ENCODE results near the gene PPIP5K1.
"Not testable (repeated sequence)": the region's sequence is repeated elsewhere in the genome, so short reads cannot be mapped to it uniquely, and the experiment has no call there.

The PPIP5K1 gene

DNA sequence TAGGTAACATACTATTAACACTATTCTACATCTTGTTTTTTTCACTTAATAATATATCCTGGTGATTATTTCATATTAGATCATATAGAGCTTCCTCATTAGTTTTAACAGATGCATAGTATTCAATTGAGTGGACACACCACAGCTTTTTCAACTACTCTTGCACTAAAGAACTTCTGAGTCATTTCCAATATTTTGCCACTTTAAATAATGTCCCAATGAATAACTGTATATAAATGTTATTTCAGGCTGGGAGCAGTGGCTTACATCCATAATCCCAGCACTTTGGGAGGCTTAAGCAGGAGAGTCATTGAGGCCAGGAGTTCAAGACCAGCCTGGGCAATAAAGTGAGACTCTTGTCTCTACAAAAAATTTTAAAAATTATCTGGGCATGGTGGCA is 45.7 kb downstream of the PPIP5K1 start:
- no peak for DNase-seq

DNA sequence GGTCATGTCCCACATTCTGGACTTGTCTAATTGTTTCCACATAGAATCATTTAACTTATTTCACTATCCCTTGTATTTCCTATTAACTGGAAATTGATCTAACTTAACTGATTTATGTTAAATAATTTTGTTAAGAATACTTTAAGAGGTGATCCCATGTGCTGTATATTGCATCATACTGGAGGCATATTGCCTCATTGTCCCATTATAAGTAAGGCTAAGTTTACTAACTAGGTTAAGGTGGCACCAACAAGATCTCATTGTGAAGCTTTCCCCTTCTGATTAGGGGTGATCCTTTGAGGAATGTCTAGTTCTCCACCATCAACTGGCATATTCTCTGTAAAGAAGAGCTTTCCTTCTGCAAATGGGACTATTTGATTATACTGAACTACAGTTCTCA is 48.2 kb downstream of the PPIP5K1 start:
- DNase-seq, result no peak

DNA sequence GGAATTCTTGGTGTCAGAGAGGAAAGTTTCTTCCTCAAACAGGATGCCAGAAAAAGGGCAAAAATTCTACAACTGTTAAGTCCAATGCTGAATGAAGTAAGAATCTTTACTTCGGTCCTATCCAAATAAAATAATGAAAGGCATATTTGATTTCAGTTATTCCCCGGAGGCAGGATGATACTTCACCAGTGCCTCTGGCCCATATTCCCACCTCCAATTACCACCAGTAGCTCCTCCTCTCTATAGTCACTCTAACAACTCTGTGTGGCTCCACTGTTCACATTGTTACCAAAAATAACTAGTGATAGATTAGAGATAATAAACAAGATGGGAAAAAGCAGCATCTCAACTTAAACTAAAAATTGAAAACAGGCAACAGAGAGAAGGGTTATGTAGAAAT is 51.9 kb downstream of the PPIP5K1 start:
- no peak for DNase-seq

DNA sequence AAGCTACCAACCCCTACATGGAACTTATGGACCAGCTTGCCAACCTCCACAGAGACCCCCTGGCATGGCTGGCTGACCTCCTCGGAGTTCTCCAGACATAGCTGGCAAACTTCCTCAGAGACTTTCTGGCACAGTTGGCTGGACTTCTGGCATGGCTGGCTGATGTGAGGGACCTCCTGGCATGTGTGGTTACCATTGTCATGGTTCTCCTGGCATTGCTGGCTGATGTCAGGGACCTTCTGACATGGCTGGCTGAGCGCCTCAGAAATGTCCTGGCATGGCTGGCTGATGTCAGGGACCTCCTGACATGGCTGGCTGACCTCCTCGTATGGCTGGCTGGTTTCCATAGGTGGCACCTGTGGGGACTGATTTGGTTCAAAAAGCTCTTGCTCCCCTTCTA is 55.1 kb downstream of the PPIP5K1 start:
- DNase-seq, result no peak

DNA sequence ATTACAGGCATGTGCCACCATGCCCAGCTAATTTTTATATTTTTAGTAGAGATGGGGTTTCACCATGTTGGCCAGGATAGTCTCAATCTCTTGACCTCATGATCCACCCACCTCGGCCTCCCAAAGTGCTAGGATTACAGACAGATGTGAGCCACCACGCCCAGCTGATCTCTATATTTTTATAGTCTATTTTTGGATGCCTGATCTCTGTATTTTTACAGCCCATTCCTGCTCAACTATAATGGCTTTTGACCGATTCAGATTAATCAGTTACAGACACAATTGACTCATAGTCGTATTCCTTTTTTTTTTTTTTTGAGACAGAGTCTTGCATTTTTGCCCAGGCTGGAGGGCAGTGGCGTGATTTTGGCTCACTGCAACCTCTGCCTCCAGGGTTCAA is 57.2 kb downstream of the PPIP5K1 start:
- not testable (repeated sequence) for DNase-seq

DNA sequence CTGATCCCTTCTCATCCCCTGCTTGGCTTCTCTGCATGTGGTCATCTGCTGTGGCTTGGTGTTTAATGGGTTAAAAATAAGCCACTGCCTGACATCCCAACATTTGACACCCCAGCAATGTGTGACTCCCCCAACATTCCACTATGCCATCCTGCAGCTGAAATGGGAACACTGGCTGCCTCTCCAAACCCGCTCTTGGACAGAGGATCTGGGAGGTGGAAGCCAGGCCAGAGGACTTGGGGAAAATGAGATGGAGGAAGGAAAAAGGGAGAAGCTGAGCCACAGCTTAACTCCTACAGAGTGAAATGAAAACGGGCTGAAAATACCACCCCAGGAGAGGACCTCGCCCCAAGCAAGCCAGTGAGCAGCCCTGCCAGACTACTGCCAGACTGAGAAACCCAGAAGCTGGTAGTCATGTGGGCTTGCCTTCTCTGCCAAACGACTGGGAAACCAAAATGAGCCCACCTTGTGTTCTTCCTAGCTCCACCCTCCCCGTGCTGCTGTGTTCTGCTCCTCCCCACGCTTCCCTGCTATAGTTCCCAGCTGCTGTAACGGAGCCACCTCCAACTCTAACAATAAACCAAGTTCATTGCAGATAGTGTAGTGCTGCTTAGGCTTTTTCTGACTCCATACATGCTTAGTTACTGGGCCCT is 58.9 kb downstream of the PPIP5K1 start:
- no peak for DNase-seq

DNA sequence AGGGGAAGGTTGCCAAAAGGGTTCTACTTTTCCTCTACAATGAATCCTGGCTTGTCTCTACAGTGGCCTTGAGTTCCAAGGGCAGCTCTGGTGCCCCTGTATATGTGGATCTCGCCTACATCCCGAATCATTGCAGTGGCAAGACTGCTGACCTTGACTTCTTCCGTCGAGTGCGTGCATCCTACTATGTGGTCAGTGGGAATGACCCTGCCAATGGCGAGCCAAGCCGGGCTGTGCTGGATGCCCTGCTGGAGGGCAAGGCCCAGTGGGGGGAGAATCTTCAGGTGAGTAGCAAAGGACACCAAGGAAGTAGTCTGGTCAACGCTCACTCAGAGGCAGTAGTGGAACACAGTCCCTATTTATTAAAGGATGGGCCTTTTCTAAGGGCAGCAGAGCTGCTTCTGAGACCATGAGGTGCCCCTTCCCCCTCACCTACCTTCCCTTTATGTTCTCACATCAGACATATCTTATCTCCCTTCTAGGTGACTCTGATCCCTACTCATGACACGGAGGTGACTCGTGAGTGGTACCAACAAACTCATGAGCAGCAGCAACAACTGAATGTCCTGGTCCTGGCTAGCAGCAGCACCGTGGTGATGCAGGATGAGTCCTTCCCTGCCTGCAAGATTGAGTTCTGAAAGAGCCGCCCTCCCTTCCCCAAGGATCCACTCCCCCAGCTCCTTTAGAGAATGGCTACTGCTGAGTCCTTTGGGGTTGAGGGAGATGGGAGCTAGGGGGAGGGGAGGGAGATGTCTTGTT is 60.2 kb downstream of the PPIP5K1 start:
- no peak for DNase-seq

DNA sequence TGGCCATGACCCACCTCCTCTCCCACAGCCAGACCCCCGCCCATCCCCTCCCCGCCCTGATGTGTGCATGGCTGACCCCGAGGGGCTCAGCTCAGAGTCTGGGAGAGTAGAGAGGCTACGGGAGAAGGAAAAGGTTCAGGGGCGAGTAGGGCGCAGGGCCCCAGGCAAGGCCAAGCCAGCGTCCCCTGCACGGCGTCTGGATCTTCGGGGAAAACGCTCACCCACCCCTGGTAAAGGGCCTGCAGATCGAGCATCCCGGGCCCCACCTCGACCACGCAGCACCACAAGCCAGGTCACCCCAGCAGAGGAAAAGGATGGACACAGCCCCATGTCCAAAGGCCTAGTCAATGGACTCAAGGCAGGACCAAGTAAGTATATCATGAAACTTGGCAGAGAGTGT is 60.9 kb downstream of the PPIP5K1 start:
- no peak for DNase-seq

DNA sequence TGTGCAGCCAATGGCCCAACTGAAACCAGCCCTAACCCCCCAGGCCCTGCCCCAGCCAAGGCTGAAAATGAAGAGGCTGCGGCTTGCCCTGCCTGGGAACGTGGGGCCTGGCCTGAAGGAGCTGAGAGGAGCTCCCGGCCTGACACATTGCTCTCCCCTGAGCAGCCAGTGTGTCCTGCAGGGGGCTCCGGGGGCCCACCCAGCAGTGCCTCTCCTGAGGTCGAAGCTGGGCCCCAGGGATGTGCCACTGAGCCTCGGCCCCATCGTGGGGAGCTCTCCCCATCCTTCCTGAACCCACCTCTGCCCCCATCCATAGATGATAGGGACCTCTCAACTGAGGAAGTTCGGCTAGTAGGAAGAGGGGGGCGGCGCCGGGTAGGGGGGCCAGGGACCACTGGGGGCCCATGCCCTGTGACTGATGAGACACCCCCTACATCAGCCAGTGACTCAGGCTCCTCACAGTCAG is 61.4 kb downstream of the PPIP5K1 start:
- no peak for DNase-seq

DNA sequence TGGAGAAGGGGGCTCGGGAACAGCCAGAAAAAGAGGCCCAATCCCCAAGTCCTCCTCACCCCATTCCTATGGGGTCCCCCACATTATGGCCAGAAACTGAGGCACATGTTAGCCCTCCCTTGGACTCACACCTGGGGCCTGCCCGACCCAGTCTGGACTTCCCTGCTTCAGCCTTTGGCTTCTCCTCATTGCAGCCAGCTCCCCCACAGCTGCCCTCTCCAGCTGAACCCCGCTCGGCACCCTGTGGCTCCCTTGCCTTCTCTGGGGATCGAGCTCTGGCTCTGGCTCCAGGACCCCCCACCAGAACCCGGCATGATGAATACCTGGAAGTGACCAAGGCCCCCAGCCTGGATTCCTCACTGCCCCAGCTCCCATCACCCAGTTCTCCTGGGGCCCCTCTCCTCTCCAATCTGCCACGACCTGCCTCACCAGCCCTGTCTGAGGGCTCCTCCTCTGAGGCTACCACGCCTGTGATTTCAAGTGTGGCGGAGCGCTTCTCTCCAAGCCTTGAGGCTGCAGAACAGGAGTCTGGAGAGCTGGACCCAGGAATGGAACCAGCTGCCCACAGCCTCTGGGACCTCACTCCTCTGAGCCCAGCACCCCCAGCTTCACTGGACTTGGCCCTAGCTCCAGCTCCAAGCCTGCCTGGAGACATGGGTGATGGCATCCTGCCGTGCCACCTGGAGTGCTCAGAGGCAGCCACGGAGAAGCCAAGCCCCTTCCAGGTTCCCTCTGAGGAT is 62.0 kb downstream of the PPIP5K1 start:
- no peak for DNase-seq

DNA sequence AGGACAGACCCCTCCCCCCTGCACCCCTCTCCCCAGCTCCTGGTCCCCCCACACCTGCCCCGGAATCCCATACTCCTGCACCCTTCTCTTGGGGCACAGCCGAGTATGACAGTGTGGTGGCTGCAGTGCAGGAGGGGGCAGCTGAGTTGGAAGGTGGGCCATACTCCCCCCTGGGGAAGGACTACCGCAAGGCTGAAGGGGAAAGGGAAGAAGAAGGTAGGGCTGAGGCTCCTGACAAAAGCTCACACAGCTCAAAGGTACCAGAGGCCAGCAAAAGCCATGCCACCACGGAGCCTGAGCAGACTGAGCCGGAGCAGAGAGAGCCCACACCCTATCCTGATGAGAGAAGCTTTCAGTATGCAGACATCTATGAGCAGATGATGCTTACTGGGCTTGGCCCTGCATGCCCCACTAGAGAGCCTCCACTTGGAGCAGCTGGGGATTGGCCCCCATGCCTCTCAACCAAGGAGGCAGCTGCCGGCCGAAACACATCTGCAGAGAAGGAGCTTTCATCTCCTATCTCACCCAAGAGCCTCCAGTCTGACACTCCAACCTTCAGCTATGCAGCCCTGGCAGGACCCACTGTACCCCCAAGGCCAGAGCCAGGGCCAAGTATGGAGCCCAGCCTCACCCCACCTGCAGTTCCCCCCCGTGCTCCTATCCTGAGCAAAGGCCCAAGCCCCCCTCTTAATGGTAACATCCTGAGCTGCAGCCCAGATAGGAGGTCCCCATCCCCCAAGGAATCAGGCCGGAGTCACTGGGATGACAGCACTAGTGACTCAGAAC is 62.8 kb downstream of the PPIP5K1 start:
- no peak for DNase-seq

DNA sequence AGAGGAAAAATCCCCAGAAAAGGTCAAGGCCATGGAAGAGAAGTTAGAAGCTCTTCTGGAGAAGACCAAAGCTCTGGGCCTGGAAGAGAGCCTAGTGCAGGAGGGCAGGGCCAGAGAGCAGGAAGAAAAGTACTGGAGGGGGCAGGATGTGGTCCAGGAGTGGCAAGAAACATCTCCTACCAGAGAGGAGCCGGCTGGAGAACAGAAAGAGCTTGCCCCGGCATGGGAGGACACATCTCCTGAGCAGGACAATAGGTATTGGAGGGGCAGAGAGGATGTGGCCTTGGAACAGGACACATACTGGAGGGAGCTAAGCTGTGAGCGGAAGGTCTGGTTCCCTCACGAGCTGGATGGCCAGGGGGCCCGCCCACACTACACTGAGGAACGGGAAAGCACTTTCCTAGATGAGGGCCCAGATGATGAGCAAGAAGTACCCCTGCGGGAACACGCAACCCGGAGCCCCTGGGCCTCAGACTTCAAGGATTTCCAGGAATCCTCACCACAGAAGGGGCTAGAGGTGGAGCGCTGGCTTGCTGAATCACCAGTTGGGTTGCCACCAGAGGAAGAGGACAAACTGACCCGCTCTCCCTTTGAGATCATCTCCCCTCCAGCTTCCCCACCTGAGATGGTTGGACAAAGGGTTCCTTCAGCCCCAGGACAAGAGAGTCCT is 63.6 kb downstream of the PPIP5K1 start:
- no peak for DNase-seq

DNA sequence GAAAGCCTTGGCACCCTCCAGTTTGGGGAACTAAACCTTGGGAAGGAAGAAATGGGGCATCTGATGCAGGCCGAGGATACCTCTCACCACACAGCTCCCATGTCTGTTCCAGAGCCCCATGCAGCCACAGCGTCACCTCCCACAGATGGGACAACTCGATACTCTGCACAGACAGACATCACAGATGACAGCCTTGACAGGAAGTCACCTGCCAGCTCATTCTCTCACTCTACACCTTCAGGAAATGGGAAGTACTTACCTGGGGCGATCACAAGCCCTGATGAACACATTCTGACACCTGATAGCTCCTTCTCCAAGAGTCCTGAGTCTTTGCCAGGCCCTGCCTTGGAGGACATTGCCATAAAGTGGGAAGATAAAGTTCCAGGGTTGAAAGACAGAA is 64.9 kb downstream of the PPIP5K1 start:
- no peak for DNase-seq

DNA sequence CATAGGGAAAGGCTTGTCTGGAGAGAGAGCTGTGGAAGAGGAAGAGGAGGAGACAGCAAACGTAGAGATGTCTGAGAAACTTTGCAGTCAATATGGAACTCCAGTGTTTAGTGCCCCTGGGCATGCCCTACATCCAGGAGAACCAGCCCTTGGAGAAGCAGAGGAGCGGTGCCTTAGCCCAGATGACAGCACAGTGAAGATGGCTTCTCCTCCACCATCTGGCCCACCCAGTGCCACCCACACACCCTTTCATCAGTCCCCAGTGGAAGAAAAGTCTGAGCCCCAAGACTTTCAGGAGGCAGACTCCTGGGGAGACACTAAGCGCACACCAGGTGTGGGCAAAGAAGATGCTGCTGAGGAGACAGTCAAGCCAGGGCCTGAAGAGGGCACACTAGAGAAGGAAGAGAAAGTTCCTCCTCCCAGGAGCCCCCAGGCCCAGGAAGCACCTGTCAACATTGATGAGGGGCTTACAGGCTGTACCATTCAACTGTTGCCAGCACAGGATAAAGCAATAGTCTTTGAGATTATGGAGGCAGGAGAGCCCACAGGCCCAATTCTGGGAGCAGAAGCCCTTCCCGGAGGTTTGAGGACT is 65.7 kb downstream of the PPIP5K1 start:
- no peak for DNase-seq

DNA sequence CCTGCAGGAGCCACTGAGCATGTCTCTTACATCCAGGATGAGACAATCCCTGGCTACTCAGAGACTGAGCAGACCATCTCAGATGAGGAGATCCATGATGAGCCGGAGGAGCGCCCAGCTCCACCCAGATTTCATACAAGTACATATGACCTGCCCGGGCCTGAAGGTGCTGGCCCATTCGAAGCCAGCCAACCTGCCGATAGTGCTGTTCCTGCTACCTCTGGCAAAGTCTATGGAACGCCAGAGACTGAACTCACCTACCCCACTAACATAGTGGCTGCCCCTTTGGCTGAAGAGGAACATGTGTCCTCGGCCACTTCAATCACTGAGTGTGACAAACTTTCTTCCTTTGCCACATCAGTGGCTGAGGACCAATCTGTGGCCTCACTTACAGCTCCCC is 66.4 kb downstream of the PPIP5K1 start:
- DNase-seq, result no peak

DNA sequence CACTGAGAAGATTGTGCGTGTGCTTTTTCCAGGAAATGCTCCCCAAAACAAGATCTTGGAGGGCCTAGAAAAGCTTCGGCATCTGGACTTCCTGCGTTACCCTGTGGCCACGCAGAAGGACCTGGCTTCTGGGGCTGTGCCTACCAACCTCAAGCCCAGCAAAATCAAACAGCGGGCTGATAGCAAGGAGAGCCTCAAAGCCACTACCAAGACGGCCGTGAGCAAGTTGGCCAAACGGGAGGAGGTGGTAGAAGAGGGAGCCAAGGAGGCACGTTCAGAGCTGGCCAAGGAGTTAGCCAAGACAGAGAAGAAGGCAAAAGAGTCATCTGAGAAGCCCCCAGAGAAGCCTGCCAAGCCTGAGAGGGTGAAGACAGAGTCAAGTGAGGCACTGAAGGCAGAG is 67.8 kb downstream of the PPIP5K1 start:
- no peak for DNase-seq

DNA sequence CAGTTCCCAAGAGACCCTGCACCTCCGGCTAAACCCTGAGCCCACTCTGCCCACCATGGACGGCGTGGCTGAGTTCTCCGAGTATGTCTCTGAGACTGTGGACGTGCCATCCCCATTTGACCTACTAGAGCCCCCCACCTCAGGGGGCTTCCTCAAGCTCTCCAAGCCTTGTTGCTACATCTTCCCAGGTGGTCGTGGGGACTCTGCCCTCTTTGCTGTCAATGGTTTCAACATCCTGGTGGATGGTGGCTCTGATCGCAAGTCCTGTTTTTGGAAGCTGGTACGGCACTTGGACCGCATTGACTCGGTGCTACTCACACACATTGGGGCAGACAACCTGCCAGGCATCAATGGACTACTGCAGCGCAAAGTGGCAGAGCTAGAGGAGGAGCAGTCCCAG is 68.6 kb downstream of the PPIP5K1 start:
- DNase-seq, result no peak

DNA sequence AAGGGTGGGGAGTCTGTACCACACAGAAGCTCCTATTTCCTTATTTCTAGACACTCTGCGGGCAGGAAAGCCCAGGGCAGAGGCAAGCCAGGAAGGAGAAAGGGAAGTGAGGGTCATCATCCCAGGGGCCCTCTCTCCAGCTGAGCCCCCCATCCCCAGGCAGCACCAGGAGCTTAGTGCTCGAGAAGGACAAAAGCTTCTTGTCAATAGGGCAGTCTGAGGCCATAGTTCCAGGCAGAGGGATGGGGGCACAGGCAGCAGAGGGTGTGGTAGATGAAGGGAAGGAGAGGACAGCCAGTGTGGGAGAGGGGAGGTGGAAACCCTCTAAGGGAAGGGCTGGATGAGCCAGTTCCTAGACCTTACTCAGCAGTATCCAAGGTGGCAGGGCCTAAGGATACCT is 69.9 kb downstream of the PPIP5K1 start:
- DNase-seq, result no peak

DNA sequence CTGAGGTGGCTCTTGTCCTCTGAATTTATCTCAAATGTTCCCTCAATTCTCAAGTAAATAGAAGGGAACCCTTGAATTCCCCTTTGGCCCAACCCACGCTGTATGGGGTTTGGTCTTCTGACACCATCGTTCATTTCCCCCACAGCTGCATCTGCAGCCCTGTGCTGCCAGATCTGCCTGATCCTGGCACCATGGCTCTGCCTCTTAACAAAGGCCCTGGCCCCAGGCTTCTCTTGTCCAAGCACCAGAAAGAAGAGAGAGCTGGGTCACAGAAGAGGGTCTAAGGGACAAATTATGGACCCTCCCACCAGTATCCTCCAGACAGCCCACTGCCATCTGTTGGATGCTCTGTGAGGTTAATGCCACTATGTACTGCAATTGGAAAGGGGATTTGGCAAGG is 70.8 kb downstream of the PPIP5K1 start:
- DNase-seq, result no peak

DNA sequence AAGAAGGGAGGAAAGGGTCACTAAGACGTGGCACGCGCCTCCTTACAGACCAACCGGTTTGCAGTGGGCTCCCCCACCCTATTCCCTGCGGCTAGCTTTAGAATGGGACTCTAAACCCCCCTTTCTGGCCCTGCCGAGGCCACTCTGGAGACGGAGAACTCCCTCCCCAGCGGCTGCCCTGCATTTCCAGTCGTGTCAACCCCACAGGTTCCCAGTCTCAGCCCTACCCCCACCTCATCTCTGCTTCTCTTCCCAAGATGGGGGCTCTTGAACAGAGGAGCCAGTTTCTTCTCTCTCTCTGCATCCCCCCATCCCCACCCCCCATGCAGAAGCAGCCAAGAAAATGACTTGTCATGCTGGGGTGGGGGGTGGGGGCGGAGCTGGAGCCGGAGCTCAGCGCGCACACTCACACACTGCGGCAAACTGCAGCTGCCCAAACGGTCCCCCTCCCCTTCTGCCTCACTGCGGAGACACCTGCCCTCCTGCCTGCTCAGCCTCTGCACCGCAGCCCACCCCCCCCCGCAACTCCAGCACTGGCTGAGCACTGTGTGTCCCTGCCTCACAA is 71.7 kb downstream of the PPIP5K1 start:
- no peak for DNase-seq

DNA sequence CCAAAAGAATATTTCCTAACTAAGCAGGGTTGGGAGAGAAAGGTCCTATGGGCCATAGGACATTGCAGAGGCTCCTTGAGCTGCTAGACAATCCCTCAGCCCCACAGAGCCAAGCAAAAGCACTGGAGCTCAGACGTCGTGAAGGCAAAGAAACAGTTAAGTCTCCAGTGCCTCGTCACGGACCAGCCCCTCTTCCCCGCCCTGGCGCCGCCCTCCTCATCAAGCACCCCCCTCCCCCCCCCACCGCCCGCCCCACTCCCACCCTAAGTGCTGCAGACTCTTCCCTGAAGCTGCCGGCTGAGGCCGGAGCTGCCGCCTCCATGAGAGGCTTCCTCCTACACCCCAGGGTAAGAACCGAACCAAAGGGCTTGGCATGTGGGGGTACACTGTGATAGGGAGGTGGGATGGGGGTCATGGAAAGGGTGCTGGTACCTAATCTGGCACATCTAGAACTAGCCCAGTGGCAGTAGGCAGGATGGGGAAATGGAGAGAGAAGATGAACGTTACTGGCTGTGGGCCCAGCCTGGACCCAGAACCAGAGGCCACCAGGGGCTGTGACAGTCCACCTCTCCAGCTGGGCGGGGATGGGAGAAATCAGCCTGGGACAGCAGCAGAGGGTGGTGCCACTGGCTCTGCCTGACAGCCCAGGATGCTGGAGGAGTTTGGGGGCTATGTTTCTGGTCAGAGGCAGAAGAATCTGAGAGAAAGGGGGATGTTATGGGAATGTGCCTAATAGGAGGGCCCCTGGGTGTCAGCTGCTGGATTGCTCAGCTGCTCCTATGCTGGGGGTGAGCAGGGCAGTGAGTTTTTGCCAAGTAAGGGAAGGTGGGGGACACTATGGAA is 72.4 kb downstream of the PPIP5K1 start, which contains the start of gene MAP1A:
Gene MAP1A (plus strand): TSS at position 255 of the 843 bp plus-strand sequence. CDS start 3,866 bp downstream, outside the sequence.
- no peak for DNase-seq

Data from activated CD4-positive, alpha-beta T cell treated with anti-CD3 and anti-CD28 coated beads, Interleukin-2, Interleukin-6, amounts not matched to agents 100 ng/mL and 50 ng/mL, durations not matched to agents 16 hours and 8 hours (primary cell).